Pulmonary artery endothelial cell (primary cell): ENCODE data around the gene CAPN11. TPM values are rescaled to one million over a fixed set of nuclear protein-coding genes. Genes with fewer than 3 reads are reported as not detected.
"Not testable (repeated sequence)": the region's sequence is repeated elsewhere in the genome, so short reads cannot be mapped to it uniquely, and the experiment has no call there.

Source experiments
- DNase-seq: peaks from one replicate; pipeline ENCODE4 v3.0.0-alpha.2; 2011; ENCODE audit warnings: low read depth, low spot score
- total RNA-seq: library from RNA; depleted of rRNA; stranded (reverse); fragments of >200 nt; gene quantifications from 2 replicates; pipeline ENCODE4 v1.2.3, GENCODE V29; 2014

CAPN11 gene
- total RNA-seq, 1 donor from 2014 or later = 2.7 TPM

- DNase-seq = no peak
Observed at GRCh38 chr6:44131892-44132291, 26.7 kb upstream of the CAPN11 start.

GRCh38 chr6:44132476-44132875 is 26.1 kb upstream of the CAPN11 start:
- no peak for DNase-seq

DNA sequence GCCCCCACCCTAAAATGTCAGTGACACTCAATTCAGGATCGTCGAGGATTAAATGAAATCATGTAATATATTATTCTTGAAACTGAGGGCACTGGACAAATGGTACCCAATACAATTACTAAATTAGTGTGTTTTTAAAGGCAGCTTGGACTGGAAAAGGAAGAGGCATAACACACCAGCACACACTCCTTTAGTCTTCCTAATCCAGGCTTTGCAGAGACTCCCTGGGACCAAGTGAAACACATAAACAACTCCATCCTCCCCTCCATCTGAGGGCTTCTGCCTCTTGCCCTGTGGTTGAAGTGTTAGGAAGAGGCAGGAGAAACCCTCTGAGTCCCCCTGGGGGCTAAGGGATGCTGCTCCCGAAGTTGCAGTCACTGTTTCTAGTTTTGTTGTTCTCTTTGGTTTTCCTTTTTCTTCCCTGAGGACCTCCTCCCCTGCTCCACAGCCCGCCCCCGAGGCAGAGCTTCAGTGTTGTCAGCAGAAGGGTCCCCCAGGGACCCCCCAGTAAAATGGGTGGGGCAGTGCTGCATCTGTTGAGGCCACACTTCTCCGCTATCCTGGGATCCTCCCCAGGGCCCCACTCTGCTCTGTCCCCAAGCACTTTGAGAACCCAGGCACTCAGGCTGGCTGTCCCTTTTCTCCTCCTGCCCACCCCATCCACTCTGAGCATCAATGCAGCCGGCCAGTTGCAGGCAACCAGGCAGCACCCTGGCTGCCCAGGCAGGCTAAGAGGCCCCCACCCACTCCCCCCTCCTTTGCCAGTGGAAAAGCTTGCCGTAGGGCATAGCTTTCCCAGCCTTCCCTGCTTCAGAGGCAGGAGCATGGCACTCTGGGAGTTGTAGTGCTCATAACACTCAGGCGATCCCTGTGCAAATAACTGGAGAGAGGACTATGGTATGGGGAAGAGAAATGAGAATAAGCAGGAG is 25.4 kb upstream of the CAPN11 start:
- DNase-seq = no peak

GRCh38 chr6:44133981-44134711 is 24.5 kb upstream of the CAPN11 start:
- no peak for DNase-seq

DNA sequence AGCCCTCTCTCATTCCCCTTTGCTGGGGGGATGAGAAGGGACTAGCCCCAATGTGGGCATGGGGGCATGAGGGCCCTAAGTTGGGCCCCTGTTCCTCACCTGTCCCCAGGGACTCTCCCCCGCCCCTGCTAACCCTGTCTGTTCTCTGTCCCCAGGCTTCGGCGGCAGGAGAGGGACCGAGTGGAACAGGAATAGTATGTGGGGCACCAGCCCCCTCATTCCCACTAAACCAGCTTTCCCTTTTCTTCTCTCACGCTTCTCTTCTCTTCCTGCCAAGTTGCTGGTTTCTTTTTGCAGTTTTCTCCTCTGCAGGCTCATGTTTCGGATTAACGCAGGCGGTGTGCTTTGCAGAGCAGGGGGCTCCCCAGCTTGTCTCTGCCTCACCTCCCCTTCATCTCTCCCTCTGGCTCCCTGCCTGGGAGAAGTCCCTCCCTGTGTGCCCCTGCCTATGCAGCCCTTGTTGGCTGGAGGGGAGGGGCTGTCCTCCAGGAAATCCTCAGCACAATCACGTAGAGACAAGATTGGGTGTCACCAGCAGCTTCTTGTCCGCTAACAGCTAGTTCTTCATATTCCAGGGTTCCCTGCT is 23.4 kb upstream of the CAPN11 start:
- DNase-seq = no peak

- no peak for DNase-seq
Observed at GRCh38 chr6:44135875-44136274, 22.7 kb upstream of the CAPN11 start.

GRCh38 chr6:44138717-44139350 is 19.8 kb upstream of the CAPN11 start:
- no peak for DNase-seq

- DNase-seq = no peak
Observed at GRCh38 chr6:44139351-44139743, 19.3 kb upstream of the CAPN11 start.

DNA sequence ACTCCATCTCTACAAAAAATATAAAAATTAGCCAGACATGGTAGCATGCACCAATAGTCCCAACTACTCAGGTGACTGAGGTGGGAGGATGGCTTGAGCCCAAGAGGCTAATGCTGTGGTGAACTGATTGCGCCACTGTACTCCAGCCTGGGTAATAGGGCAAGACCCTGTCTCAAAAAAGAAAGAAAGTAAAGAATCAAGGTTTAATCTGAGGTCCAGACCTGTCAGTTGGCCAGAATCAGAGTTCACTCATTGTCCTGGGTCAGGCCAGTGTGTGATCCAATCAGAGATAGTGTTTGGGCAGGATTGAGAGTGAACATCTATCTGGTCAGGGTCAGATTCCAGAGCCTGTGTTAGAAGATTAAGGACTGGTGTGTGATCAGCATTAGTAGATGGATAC is 15.8 kb upstream of the CAPN11 start:
- no peak for DNase-seq

DNA sequence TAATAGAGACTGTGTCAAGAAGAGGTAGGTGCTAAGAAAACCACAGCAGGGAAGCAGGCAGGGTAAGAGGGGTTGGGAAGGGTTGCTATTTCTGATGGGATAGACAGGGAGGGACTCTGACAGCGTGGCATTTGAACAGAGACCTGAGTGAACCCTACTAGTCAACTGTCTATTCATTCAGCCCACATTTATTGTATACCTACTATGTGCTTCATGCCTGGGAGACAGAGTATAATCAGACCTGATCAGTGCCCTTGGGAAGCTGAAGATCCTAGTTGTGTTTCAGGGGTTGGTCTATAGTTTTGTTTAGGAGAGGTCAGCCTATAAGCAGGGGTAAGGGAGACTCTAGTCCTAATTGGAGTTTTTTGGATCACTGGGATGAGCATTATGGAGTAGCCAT is 14.9 kb upstream of the CAPN11 start:
- DNase-seq = no peak

DNA sequence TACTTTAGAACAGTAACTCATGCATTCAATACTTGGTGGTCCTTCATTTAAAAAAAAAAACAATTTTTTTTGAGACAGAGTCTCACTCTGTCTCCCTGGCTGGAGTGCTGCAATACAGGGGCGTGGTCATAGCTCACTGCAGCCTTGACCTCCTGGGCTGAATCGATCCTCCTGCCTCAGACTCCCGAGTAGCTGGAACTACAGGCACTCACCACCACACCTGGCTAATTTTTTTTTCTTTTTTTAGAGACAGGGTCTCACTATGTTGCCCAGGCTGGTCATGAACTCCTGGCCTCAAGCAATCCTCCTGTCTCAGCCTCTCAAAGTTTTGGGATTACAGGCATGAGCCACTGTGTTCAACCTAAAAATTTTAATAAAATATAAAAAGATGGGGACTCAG is 14.1 kb upstream of the CAPN11 start:
- DNase-seq = not testable (repeated sequence)

DNA sequence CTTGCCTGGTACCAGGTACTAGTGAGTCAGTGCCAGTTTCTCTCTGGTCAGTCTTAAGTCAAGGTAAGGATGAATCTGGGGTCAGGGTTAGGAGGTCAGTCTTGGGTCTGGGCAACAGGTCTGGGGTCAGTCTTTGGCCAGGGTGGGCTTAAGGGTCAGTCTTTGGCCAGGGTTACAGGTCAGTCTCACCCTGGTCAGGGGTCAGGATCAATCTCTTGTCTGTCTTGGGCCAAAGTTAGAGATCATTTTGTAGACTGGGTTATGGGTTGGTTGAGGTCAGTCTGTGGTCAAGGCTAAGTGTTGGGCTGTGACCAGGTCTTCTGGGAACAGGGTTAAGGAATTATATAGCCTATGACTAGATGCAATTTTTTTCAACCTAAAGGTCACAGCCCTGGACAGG is 12.8 kb upstream of the CAPN11 start:
- no peak for DNase-seq

DNA sequence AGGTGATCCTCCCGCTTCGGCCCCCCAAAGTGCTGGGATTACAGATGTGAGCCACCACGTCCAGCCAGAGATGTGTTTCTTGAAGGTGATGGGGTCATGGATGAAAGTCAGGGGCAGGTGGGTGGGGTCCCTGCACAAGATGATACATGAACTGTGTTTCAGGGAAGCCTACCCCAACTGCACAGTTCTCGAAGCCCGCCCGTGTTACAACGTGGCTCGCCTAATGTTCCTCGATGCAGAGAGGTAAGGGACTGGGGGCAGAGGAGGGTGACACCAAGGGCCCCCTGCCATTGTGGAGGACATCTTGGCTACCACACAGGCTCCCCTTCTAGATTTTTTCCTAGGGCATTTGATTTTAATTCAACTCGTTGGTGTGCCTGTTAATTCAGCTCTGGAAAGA is 11.9 kb upstream of the CAPN11 start:
- DNase-seq = no peak

- no peak for DNase-seq
Observed at GRCh38 chr6:44147256-44147655, 11.4 kb upstream of the CAPN11 start.

GRCh38 chr6:44148306-44148705 is 10.3 kb upstream of the CAPN11 start:
- no peak for DNase-seq

DNA sequence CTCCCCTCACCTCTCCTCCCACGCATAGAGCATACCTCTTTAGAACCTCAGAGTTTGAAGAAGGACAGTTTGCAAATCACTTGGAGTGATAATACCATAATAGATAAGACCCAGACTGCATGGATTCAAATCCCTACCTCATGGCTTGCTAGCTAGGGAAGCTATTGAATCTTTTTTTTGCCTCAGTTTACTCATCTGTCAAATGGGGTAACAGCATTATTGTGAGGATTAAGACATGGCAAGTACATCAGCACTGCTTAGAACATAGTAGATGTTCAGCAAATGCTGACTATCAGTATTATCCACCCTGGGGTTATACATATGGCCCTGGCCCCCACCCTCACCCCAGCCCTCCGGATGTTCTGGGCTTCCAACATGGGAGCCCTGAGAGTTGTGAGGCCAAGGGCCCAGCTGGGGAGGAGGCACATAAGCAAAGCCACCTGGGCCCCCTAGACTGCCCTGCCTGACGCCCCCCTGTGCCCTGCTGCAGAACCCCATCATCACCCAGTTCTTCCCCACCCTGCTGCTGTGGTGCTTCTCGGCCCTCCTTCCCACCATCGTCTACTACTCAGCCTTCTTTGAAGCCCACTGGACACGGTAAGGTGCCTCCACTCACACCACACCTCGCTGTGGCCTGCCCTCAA is 9.1 kb upstream of the CAPN11 start:
- no peak for DNase-seq

- no peak for DNase-seq
Observed at GRCh38 chr6:44150317-44150917, 8.2 kb upstream of the CAPN11 start.

- no peak for DNase-seq
Observed at GRCh38 chr6:44151348-44152108, 7.1 kb upstream of the CAPN11 start.

- no peak for DNase-seq
Observed at GRCh38 chr6:44152109-44152461, 6.5 kb upstream of the CAPN11 start.

- no peak for DNase-seq
Observed at GRCh38 chr6:44152533-44152932, 6.1 kb upstream of the CAPN11 start.
